Measurements from ENCODE around the gene FAM118B.

GRCh38 chr11:126246636-126247035, 35.1 kb downstream of the FAM118B start:
- TF ChIP-seq CTCF (conservative IDR thresholded peaks at IDR 0.05; ENCODE audit: low read depth, low read length) (no peak), MXI1 (IDR thresholded peaks at IDR 0.05; ENCODE audit: borderline replicate concordance, low read depth, low read length) (no peak), RCOR1 (IDR thresholded peaks at IDR 0.05; ENCODE audit: insufficient replicate concordance, low read length) (no peak), MAFK (IDR thresholded peaks at IDR 0.05; ENCODE audit: low read depth, low read length) (no peak), MAZ (IDR thresholded peaks at IDR 0.05; ENCODE audit: borderline replicate concordance, low read depth, low read length) (no peak), BHLHE40 (IDR thresholded peaks at IDR 0.05; ENCODE audit: low read depth, low read length) (no peak), ELK1 (IDR thresholded peaks at IDR 0.05; ENCODE audit: borderline replicate concordance, low read depth, low read length) (no peak), RAD21 (IDR thresholded peaks at IDR 0.05; ENCODE audit: low read length) (no peak), RFX5 (IDR thresholded peaks at IDR 0.05; ENCODE audit: low read depth, low read length) (no peak), FOS (IDR thresholded peaks at IDR 0.05; ENCODE audit: low read depth, low read length) (no peak), POLR2A (IDR thresholded peaks at IDR 0.05; ENCODE audit: low read depth, low read length) (no peak), SMC3 (IDR thresholded peaks at IDR 0.05; ENCODE audit: low read depth, low read length) (no peak)
